GM19099 (cell line): Measurements from ENCODE around the gene NBEA.

ENCODE experiments used
- POLR2A ChIP-seq: IDR thresholded peaks from 3 replicates; pipeline ENCODE4 v1.6.1; 2011; ENCODE audit warnings: low read depth; ENCODE audit not compliant: insufficient read length; ENCODE audit errors: extremely low read depth

Gene NBEA

GRCh38 chr13:35140321-35140720, 198.3 kb downstream of the NBEA start:
- no peak for TF ChIP-seq POLR2A

DNA sequence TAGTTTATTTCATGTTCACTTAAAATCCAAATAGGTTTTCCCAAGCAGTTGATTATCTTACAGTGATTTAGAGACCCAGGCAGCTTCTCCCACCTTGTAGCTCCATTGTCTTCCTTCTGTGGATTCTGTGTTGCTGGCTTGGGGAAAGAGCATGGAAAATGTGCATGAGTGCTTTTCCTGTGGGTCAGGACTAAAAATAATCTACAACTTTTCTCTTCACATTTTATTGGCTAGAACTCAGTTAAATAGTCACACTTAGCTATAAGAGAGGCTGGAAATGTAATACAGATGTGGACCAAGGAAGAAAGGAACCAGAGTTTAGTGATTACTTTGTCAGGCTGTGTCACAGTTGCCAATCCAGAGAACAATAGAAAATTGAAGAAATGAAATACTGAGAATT, 198.8 kb downstream of the NBEA start:
- no peak for TF ChIP-seq POLR2A

DNA sequence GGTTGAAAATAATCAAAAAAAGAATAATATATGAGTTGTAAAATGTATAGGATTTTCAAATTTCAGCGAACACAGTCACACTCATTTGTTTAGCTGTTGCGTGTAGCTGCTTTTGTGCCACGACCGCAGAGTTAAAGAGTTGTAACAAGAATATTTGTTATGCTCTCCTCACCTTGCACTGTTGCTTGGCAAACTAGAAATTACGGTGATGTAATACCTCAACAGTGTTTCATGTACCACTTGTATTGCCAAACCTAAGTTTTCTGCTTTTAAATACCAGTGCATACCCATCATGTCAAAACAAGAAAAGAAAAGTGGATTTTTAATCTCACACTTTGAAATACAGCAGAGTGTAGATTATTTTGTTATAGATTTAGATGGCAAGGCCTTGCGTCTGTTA, 201.1 kb downstream of the NBEA start:
- no peak for TF ChIP-seq POLR2A

DNA sequence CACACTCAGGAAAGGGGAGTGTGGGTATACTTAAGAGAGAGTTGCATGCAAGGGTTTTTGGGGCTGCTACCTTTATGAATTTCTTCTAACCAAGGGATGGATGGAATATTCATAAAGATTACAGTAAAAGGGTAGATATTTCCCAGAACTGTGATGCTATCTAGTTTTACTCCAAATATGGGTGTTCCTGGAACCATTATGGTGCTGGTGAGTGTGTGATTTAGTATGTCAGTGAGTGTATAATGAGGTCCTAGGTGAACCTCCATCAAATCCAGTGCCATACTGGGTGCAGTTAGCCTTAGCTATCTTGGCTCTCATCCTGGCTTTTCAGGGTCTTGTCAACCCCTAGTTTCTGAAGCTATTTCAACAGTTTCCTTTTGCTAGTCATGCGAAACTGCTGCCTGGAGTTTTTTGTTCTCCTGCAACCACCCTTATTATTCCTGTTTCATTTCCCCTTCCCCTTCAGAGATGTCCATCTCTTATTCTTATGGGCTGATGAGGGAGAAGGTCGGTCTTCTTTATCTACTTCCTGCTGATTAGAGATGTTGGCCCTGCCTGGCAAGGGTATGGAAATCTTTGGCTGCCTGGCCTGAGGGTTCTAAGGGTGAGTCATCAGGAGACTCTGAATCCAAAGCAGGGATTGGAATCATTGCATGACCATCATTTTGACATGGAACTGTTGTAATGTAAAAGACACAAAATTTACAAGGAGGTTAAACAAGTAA, 202.3 kb downstream of the NBEA start:
- TF ChIP-seq POLR2A = no peak

GRCh38 chr13:35146686-35147085, 204.6 kb downstream of the NBEA start:
- no peak for TF ChIP-seq POLR2A

DNA sequence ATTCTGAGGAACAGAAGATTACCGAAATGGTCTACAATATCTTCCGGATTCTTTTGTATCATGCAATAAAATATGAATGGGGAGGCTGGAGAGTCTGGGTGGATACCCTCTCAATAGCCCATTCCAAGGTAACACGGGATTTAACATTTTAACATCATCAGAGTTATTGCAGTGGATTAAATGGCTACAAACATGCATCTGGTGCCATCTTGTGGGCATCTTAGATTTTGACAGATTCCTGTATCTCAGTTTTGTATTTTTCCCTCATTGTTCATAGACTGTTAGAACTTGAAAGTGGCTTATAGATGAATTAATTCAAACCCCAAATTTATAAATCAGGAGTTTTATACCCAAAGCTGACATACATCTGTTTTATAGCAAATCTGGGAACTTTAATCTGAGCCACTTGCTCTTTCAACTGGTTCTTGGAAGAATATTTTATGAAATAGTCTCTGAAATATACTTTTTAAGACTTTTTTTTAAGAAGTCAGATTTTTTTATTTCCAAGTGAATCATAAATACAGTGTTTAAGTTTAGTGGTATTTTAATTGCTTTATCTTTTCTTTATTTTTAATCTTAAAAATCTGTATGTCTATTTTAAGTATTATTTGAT, 215.2 kb downstream of the NBEA start:
- no peak for TF ChIP-seq POLR2A

GRCh38 chr13:35159041-35159440, 217.0 kb downstream of the NBEA start:
- TF ChIP-seq POLR2A = no peak

GRCh38 chr13:35160896-35161295, 218.8 kb downstream of the NBEA start:
- no peak for TF ChIP-seq POLR2A

DNA sequence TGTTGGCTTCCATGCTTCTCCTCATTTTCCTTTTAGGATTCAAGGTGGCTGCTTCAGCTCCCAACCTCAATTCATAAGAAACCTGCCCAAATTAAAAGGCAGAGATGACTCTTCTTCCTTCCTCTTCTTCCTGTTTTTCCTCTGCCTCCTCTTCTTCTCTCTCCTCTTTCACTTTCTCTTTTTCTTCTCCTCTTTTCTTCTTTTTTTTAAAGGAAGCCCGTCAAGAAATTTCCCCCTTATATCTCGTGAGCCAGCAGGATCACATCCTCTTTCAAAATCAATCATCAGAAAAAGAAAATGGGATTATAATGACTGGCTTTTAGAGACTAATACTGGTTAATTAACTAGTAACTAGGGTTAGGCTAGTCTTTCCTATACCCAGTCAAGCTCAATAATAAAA, 220.3 kb downstream of the NBEA start:
- TF ChIP-seq POLR2A = no peak

- TF ChIP-seq POLR2A = no peak
Measured at GRCh38 chr13:35163674-35164073, 221.6 kb downstream of the NBEA start.

DNA sequence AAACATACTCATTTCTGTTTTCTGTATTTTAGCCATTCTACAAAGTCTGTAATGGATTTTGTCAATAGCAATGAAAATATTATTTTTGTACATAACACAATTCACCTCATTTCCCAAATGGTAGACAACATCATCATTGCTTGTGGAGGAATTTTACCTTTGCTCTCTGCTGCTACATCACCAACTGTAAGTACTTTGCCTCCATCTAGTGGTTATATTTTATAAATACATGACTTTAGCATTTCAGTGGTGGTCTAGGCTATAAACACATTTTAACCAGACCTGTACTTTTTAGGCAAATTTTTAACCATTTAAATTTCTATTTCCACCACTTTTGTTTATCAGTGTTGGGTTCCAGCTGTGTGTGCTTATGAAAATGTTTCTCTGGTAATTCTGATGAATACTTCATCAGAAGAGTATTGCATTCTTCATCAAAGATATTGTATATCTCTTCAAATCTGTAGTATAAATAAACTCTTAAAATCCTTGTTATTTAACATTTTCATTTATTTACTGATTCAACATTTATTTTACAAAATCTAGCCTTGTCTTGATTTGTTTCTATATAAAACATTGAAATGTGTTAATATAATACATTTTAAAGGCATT, 222.4 kb downstream of the NBEA start:
- no peak for TF ChIP-seq POLR2A

DNA sequence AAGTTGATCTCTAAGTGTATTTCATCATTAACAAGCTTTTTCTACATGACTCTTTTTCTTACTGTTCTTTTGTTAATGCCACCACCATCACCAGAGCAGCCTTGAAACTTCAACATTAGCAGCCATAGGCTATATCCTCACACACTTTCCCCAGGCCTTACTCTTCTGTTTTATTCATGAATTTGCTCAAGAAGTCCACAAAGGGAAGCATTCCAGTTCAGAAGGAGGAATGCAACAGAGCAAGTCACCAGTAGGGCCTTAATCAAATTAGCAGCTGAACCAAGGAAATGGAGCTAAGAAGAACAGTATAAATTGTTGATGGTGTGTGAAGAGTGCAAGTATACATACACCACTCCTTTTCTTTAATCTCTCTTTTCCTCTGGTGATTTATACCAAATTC, 223.1 kb downstream of the NBEA start:
- no peak for TF ChIP-seq POLR2A

- TF ChIP-seq POLR2A = no peak
Measured at GRCh38 chr13:35179494-35179893, 237.4 kb downstream of the NBEA start.

GRCh38 chr13:35179920-35180663, 238.0 kb downstream of the NBEA start:
- no peak for TF ChIP-seq POLR2A

DNA sequence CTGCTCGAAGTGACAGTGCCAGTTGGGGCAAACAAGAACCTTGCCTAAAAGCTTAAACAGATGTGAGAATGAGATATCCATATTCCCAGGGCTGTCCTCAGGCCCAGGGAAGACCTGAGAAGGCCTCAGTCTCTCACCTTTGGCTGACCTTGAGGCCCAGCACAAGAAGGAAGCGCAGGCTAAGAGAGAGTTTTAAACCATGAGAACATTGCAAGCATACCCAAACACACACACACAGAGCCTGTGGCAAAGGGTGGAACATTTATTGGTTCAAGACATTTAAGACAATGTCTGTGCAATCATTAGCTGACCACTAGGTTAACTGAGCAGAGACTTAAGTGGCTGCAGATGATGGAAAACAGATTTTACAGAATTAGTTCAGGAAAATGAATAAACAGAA, 248.2 kb downstream of the NBEA start:
- TF ChIP-seq POLR2A = no peak

- TF ChIP-seq POLR2A = no peak
Measured at GRCh38 chr13:35191883-35192282, 249.8 kb downstream of the NBEA start.
